Measurements from ENCODE around the gene SLC7A14.

Gene SLC7A14

DNA sequence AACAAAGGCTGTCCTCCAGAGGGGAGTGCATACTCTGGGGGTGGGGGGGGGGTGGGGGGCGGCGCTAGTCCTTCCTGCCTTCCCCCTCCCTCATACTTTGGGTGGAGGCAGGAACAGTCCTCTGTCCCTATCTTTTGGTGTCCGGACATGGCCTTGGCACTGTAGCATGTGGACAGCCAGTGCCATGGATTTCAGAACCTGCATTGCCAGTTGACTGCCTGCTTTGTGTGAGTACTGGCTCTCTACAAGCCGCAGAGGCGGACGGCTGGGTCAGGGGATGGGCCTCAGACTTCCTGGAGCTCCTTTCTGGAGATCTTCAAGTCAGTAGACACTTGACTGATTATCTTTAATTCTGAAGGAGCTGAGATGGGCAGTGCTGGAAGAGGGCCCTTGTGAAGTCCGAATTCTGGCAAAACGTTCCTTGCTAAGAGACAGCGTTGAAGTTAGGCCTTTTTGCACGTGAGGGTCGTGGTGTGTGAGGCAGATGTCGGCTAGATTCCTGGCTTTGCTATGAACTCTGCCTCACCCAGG lies 164.7 kb downstream of the SLC7A14 start:
- DNase-seq: no peak

- DNase-seq: no peak
These were observed 165.5 kb downstream of the SLC7A14 start for GRCh38 chr3:170420307-170420821.

DNA sequence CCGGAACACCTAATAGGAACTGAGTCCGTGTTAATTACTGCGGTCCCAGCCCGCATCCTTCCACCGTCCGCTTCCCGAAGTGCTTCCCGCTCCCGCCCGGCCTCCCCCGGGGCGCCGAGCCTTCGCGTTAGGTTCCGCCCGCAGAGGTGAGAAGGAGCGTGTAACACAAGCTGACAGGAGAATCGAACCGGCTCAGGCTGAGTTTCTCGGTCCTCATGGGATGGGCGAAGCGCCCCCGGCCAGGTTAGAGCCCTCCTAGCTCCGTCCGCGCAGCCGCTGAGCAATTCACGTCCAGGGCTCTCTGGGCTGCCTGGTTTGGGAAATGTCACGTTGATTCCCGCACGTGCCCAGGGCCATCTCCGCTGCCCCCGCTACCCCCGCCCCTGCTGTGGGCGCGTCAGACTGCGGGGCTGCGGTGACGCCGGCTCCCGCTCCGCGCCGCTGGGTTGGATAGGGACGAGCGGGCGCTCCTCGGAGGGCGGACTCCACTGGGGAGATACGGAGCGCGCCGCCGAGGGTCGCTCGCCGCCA lies 166.3 kb downstream of the SLC7A14 start:
- no peak for DNase-seq

DNA sequence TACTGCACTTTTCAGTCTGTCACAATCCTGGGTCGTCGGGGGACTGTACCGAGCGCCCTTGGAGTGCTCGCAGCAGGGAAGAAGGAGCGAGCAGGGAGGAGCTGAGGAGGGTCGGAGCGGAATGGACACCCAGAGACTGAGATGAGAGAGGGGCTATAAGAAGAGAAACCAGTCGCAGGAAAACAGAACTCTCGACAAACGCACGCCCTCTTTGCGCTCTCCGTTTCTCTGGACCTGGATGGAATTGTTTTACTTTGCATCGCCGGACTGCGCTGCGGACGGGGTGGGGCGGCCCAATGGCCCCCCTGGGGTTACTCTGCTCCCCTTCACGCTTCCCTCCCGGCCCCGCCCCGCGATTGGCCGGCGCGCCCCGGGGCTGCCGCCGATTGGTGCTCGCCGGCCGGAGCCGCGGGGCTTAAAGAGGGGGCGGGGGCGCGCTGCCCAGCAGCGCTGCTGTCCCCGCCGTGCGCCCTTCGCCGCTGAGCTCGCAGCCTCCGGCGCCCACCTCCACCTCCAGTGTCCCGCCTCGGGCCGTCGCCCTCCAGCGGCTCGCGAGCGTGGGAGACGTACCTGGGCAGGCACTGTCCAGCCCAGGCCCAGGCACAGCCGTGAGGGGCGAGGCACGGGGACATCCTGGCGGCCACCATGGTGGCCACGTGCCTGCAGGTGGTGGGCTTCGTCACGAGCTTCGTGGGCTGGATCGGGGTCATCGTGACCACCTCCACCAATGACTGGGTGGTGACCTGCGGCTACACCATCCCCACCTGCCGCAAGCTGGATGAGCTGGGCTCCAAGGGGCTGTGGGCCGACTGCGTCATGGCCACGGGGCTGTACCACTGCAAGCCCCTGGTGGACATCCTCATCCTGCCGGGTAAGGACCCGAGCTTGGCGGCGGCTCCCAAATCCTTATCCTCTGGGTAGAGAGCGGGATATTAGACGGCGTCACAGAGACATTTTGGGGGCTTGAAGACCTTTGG lies 167.2 kb downstream of the SLC7A14 start, which contains the start of gene CLDN11:
Gene CLDN11, plus strand, starts transcription at position 447 of the 977 bp plus-strand sequence. Its CDS starts 199 bp downstream, at position 646.
- no peak for DNase-seq

- no peak for DNase-seq
These were observed 168.8 kb downstream of the SLC7A14 start for GRCh38 chr3:170417090-170417489.

DNA sequence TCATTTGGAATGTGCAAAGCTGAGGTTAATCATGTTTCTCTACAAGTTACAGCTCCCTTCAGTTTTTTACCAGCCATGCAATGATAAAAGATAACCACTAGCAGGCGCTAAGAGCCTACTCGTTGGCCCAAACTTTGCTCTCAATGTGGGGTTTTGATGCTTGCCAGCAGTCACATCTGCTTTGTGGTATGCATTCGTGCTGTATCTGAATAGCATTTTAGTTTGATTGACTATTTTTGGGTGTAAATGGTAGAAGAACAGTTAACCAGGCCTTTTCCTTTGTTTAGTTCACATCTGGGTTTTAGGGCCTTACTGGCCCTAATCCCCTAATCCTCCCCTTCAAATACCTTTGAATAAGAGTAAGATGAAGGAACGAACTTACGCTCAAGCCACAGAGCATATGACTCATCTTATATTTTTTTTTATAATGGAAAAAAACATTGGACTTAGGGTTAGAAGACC lies 171.6 kb downstream of the SLC7A14 start:
- no peak for DNase-seq

DNA sequence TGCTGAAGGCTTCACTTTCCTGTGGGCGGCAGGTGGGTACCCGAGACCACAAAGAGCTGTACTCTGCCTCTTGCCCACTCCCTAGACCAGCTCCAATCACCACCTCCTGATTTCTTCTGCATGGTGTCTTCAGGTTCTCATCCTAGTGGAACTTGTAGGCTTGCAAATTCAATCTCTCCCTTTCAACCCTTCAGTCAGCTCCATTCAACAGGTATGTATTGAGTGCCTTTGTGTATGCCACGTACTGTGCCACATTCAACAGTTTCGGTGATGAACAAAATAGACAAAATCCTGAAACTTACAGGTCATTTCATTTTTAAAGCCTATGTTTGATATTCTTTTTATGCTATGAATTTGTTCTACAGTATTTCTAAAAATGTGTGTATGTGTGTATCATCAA lies 172.6 kb downstream of the SLC7A14 start:
- DNase-seq: no peak

DNA sequence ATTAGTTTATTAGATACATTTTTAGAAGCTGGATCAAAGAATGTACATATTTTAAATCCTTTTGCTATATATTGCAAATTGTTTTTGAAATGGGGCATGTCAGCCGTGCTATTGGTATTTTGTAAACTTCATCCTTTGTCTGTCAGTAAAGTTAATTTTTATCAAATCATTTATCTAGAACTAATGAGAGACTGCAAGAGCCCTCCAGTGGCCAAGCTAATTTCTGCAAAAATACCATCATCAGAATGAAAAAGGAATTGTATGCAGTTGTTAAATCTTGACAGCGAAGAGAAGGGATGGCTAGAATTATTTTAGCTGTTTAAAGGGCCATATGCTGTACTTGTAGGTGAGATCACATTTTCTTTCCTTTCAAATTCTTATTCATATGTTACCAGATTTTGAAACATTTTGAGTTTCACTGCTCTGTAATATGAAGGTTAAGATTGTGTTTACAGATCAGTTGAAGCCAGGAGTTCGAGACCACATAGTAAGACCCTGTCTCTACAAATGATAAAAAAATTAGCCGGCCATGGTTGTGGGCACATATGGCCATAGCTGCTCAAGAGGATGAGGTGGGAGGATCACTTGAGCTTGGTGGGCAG lies 175.3 kb downstream of the SLC7A14 start:
- DNase-seq: no peak

Data from activated CD4-positive, CD25-positive, alpha-beta regulatory T cell treated with anti-CD3 and anti-CD28 coated beads, Interleukin-2, amount 50 U/mL, for 72 hours (primary cell).